HG02798 (cell line): ENCODE data around the gene SLFNL1.

Source experiments
- ATAC-seq: cut with Tn5 transposase; IDR thresholded peaks from one replicate; pipeline ENCODE4 v1.9.1; 2021; ENCODE audit warnings: mild to moderate bottlenecking; ENCODE audit not compliant: unreplicated experiment, poor library complexity

The SLFNL1 gene

GRCh38 chr1:41021526-41022308 lies at the start of gene SLFNL1:
TSS of gene SLFNL1 (minus strand) at chr1:41021725. CDS start at chr1:41020660, 1,065 bp downstream.
- no peak for ATAC-seq

GRCh38 chr1:41056907-41057306 lies 35.4 kb upstream of the SLFNL1 start:
- no peak for ATAC-seq

GRCh38 chr1:41053316-41053715 lies 31.8 kb upstream of the SLFNL1 start:
- ATAC-seq, result no peak

GRCh38 chr1:41051022-41051421 lies 29.5 kb upstream of the SLFNL1 start:
- ATAC-seq, result no peak

- ATAC-seq, result no peak
These were observed 27.0 kb upstream of the SLFNL1 start for GRCh38 chr1:41048540-41048939.

- ATAC-seq, result no peak
These were observed 24.8 kb upstream of the SLFNL1 start for GRCh38 chr1:41046347-41046775.

GRCh38 chr1:41045740-41046139 lies 24.2 kb upstream of the SLFNL1 start:
- ATAC-seq, result no peak

GRCh38 chr1:41044187-41044586 lies 22.7 kb upstream of the SLFNL1 start:
- ATAC-seq, result no peak

GRCh38 chr1:41041614-41042270 lies 20.2 kb upstream of the SLFNL1 start:
- no peak for ATAC-seq

GRCh38 chr1:41038110-41038509 lies 16.6 kb upstream of the SLFNL1 start:
- no peak for ATAC-seq

GRCh38 chr1:41037116-41037903 lies 15.8 kb upstream of the SLFNL1 start:
- no peak for ATAC-seq

GRCh38 chr1:41033272-41033671 lies 11.7 kb upstream of the SLFNL1 start:
- ATAC-seq, result no peak

GRCh38 chr1:41032147-41032546 lies 10.6 kb upstream of the SLFNL1 start:
- ATAC-seq, result no peak

GRCh38 chr1:41030872-41031616 lies 9.5 kb upstream of the SLFNL1 start:
- no peak for ATAC-seq

GRCh38 chr1:41028034-41028642 lies 6.6 kb upstream of the SLFNL1 start:
- no peak for ATAC-seq

- ATAC-seq, result no peak
These were observed 4.7 kb upstream of the SLFNL1 start for GRCh38 chr1:41025979-41026819.

GRCh38 chr1:41024953-41025352 lies 3.4 kb upstream of the SLFNL1 start:
- no peak for ATAC-seq

- no peak for ATAC-seq
These were observed 1.9 kb upstream of the SLFNL1 start for GRCh38 chr1:41023279-41023990.
